GM21723 (cell line): ENCODE data around the gene MEPCE.
A peak's percentile ranks its signal among the peaks of the same experiment; 100 is the strongest.
"Not testable (repeated sequence)": the region's sequence is repeated elsewhere in the genome, so short reads cannot be mapped to it uniquely, and the experiment has no call there.

ENCODE experiments used
- ATAC-seq: cut with Tn5 transposase; IDR thresholded peaks from one replicate; pipeline ENCODE4 v1.9.1; 2021; ENCODE audit warnings: mild to moderate bottlenecking, moderate library complexity; ENCODE audit not compliant: unreplicated experiment

MEPCE gene, protein sequence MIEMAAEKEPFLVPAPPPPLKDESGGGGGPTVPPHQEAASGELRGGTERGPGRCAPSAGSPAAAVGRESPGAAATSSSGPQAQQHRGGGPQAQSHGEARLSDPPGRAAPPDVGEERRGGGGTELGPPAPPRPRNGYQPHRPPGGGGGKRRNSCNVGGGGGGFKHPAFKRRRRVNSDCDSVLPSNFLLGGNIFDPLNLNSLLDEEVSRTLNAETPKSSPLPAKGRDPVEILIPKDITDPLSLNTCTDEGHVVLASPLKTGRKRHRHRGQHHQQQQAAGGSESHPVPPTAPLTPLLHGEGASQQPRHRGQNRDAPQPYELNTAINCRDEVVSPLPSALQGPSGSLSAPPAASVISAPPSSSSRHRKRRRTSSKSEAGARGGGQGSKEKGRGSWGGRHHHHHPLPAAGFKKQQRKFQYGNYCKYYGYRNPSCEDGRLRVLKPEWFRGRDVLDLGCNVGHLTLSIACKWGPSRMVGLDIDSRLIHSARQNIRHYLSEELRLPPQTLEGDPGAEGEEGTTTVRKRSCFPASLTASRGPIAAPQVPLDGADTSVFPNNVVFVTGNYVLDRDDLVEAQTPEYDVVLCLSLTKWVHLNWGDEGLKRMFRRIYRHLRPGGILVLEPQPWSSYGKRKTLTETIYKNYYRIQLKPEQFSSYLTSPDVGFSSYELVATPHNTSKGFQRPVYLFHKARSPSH

DNA sequence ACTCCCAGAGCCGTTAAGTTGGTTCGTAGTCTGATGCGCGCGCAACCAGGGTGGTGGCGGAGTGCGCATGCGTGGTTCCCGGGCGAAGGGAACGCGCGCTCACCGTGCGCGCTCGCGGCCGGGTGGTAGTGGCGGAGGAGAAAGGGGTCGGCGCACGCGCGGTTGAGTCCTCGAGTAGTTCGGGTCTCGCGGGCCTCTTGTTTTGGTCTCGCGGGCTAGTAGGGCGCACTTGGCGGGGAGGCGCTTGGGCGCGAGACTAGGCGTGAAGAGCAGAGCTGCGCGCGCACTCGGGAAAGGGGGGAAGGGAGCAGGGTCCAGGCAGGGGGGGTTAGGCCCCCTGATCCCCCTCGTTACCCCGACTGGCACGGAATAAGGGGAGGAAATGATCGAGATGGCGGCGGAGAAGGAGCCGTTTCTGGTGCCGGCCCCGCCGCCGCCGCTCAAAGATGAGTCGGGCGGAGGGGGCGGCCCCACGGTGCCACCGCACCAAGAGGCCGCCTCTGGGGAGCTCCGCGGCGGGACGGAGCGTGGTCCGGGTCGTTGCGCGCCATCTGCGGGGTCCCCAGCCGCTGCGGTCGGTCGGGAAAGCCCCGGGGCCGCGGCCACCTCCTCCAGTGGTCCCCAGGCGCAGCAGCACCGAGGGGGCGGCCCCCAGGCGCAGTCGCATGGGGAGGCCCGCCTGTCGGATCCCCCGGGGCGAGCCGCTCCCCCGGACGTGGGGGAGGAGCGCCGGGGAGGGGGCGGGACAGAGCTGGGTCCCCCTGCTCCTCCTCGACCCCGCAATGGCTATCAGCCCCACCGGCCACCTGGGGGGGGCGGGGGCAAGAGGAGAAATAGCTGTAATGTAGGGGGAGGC is at the start of gene MEPCE:
Gene MEPCE (plus strand): TSS at position 195 of the 856 bp plus-strand sequence. CDS start 188 bp downstream, at position 383.
- ATAC-seq: peak; percentile 39

DNA sequence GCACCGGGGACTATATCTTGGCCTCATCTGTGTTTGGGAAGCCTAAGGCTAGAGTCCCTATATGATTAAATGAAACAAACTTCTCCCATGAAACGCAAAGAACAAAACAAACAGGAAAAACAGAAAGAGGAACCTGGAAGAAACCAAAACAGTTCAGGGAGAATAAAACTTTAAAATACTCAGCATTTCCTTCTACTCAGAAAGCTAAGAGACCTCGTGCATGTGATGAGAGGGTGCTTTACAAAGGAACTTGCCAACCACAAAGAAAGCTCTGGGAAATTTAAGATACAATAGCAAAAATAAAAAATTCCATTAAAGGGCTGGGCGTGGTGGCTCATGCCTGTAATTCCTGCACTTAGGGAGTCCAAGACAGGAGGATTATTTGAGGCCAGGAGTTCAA is 49.4 kb upstream of the MEPCE start:
- no peak for ATAC-seq

DNA sequence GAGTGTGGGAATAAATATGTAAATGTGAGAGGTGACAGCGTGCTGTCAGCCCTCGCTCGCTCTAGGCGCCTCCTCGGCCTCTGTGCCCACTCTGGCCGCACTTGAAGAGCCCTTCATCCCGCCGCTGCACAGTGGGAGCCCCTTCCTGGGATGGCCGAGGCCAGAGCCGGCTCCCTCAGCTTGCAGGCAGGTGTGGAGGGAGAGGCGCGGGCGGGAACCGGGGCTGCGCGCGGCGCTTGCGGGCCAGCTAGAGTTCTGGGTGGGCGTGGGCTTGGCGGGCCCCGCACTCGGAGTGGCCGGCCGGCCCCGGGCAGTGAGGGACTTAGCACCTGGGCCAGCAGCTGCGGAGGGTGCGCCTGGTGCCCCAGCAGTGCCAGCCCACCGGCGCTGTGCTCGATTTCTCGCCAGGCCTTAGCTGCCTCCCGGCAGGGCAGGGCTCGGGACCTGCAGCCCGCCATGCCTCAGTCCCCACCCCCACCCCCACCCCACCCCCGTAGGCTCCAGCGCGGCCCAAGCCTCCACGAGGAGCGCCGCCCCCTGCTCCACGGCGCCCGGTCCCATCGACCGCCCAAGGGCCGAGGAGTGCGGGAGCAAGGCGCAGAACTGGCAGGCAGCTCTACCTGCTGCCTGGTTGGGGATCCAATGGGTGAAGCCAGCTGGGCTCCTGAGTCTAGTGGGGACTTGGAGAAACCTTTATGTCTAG is 47.9 kb upstream of the MEPCE start:
- not testable (repeated sequence) for ATAC-seq

DNA sequence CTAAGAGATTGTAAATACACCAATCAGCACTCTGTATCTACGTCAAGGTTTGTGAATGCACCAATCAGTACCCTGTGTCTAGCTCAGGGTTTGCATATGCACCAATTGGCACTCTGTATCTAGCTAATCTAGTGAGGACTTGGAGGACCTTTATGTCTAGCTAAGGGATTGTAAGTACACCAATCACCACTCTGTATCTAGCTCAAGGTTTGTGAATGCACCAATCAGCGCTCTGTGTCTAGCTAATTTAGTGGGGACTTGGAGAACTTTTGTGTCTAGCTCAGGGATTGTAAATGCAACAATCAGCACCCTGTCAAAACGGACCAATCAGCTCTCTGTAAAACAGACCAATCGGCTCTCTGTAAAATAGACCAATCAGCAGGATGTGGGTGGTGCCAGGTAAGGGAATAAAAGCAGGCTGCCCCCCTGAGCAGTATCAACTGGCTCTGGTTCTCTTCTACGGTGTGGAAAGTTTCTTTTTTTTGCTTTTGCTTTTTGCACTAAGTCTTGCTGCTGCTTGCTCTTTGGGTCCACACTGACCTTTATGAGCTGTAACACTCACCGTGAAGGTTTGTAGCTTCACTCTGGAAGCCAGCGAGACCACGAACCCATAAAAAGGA is 47.3 kb upstream of the MEPCE start:
- not testable (repeated sequence) for ATAC-seq

DNA sequence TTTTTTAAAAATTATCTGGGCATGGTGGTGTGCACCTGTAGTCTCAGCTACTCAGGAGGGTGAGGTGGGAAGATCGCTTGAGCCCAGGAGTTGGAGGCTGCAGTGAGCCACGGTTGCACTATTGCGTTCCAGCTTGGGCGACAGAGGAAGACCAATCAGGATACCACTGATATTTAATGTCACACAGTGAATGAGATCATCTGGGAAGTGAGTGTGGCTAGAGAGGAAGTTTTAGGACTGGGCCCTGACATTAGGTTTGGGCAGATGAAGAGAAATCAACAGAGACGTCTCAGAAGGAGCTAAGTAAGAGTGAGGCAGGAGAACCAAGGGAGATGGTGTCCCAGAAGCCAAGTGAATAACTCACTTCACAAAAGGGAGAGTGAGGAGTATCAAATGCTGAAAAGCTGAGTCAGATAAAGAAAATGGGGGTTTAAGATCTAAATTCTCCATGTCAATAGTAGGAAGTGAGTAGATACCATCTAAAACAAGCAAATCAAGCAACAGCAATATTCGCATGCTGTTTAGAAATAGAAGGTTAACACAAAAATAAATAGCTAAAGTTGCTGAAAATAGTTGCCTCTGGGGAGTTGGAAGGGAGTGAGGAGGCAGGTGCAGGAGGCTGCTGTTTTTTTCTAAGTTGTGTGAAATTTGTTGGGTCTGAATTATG is 44.9 kb upstream of the MEPCE start:
- ATAC-seq: no peak

DNA sequence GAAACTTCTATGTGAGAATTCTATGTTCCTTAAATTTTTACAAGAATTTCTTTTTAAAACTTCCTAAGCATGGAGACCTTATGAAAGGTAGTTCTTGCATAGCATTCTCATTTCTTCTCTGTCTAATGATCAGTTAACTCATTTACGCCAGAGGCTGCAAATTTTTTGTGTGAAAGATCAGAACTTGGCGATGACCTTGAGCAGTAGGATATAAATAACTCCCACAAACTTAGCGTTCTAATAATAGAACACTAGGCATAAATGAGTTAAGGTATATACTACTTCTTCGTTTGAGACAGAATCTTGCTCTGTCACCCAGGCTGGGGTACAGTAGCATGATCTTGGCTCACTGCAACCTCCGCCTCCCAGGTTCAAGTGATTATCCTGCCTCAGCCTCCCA is 42.7 kb upstream of the MEPCE start:
- no peak for ATAC-seq

DNA sequence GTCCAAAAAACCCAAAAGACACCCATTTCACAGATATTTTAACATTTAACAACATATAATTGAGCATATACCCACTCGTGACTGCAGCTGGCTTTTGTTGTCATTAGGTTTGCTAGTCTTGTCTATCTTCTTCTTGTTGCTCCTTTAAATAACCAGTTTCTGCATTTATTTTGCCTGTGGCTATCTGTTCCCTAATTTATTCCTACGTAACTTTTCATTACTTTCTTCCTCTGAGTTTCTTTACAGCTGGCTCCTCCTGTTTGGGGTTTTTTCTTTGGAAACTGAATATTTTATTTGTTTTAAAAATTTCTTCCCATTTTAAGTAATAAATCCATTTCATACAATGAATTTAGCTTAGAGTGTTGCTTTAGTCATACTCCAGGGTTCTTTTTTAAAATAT is 41.9 kb upstream of the MEPCE start:
- no peak for ATAC-seq

DNA sequence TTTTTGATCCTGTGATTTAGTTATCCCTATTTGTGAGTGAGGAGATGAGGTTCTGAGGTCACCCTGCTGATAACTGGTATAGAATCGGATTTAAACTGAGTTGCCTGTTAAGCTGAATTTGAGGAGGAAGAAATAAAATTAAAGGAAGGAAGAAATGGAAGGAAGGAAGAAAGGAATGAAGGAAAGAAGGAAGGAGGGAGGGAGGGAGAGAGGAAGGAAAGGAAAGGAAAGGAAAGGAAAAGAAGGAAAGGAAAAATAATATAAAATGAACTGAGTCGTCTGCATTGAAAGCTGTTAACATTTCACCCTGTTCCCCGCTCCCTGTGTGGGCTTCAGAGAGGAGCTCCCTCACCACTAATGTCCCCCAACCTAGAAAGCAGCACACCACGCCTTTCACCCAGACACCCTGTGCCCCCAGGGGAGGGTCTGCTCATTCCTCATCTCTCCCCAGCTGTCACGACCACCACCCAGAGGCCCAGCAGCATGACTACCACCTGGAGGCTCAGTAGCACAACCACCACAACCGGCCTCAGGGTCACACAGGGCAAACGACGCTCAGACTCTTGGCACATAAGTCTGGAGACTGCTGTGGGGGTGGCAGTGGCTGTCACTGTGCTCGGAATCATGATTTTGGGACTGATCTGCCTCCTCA is 40.1 kb upstream of the MEPCE start:
- no peak for ATAC-seq

DNA sequence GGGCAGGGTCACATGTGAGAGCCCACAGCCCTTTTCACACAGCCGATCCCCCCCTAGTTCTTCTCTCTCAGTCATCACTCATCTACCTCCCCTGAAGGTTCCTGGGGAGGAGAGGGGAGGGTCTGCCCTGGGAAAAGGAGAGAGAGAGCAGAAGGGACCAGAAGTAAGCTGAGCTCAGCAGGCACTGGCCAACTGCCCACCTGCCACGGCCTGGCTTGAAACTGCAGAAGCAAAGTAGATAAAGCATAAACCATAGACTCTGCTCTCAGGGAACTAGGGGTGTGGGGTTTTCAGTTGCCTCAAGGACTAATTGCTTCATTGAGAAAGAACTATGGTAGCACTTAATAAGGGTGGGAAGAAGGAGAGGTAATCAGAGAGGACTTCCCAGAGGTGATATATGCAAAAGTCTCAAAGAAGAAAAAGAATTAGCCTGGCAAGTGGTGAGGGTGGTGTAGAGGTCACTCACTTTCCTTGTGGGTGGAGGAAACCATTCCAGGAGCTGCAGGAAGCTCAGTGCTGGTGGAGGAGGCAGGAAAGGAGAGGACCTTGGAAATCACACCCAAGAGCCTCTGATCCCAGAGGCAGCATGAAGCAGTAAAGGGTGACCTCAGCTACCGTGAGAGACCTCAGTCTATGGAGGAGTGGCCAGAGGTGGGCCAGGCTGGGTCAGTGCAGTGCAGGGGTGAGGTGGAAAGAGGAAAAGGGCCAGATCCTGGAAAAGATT is 39.2 kb upstream of the MEPCE start:
- no peak for ATAC-seq

DNA sequence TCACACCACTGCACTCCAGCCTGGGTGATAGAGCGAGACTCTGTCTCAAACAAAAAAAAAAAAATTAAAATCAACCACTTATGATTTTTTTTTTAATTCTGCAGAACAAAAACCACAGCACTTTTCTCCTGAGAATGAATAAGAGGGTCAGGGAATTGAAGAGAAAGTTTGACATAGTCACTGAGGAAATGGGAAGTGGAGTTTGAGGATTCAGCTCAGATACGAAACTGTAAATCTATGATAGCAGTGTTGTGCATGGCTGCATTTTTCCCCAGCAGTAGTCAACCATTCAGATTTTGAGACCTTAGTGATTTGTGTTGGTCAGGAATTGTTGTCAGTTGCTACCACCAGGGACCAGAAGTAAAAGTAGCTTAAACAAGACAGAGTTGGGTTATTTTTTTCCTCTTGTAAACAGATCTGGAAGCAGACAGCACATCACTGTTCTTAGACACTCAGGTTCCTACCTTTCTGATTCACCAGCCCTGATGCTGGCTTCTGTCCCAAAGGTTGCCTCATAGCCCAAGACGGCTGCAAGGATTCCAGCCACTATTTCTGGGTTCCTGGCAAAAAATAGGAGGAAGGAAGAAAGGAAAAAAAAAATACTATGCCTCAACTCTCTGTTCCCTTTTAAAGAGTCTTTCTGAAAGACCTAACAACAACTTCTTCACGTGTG is 36.3 kb upstream of the MEPCE start:
- no peak for ATAC-seq

DNA sequence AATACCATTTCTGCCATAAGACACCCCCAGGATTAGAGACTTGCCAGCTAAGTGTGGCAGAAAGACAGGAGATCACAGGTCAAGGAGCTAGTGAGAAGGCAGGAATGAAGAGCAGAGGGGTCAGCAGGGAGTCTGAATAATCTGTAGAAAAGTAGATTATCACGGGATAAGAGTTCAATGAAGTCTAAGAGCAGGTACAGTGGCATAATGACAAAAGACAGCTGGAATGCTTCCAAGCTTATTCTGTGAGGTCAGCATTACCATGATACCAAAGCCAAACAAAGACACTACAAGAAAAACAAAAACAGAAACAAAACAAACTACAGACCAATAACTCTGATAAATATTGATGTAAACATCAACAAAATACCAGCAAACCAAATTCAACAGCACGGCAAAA is 35.6 kb upstream of the MEPCE start:
- no peak for ATAC-seq

DNA sequence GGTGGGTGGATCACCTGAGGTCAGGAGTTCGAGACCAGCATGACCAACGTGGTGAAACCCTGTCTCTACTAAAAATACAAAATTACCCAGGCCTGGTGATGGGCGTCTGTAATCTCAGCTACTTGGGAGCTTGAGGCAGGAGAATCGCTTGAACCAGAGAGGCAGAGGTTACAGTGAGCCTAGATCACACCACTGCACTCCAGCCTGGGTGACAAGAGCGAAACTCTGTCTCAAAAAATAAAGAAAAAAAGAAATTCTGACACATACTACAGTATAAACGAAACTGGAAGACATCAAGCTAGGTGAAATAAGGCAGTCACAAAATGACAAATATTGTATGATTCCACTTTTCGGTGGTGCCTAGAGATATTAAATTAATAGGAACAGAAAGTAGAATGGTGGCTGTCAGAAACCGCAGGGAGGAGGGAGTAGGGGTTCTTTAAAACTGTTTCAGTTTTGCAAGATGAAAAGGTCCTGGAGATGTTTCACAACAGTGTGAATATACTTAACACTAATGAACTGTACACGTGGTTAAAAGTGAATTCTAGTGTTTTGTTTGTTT is 33.1 kb upstream of the MEPCE start:
- ATAC-seq: peak; percentile 87

DNA sequence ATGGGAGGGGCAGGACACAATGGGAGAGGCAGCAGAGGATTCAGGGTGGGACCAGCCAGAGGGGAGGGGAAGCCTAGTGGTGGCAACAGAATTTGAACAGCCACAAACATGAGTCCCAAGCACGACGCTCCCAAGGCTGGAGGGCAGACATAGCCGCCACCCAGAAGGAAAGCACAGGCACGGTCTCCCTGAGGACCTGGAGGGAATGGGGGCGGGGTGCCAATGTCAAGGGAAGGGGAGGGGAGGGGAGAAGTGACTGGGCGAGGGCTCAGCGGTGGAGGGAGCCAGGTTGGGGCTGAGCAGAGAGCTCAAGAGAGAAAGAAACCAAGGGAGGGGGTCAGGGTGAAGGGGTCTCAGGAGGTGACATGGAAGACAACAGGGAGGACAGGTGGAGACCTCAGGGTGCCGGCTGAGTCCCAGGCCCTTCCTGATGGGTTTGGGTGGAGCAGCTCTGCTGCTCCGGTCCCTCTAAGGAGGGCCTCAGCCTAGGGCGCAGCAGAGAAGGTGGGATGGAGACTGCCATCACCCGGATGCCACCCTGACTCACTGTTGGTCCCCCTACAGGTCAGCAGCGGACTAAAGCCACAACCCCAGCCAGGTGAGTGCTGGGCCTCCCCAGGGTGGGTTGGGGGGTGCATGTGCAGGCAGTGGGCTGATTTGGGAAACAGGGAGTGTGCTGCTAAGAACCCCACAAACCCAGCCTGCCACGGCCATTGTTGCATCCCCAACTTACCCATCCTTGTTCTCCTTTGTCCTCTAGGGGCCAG is 32.1 kb upstream of the MEPCE start:
- no peak for ATAC-seq

DNA sequence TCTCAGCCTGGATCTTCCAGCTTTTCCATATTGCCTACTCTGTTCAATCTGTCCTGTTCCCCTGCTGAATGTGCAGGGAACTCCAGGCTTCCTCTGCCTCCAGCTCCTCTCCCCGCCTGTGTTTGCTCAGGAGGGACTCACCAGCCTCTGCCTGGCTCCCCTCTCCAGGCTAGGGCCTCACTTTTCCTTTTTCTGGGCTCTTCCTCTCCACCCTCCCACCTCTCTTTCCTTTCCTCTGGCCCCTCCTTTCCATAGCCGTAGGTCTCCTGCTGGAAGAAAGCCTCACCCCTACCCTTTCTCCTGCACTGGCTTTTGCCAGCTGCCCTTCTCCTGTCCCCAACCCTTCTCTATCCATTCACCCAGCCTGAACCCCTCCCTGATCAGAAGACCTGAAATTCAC is 31.4 kb upstream of the MEPCE start:
- no peak for ATAC-seq

DNA sequence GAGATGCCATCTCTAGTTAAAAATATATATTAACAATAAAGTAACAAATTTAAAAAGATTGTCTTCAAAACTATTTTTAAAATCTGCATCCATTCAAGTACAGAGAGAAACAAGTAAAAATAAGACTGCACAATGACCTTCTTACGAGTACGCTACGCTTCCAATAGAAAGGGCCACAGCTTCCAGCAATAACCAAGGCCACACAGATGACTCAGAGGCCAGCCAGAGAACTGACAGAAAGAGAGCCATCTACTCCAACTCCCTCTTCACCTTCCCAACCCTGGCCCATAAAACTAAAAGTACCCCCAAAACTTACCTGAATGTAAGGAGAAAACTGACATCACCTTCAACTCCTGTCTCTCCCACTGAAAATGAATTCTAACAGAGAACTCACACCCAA is 29.6 kb upstream of the MEPCE start:
- ATAC-seq: no peak

DNA sequence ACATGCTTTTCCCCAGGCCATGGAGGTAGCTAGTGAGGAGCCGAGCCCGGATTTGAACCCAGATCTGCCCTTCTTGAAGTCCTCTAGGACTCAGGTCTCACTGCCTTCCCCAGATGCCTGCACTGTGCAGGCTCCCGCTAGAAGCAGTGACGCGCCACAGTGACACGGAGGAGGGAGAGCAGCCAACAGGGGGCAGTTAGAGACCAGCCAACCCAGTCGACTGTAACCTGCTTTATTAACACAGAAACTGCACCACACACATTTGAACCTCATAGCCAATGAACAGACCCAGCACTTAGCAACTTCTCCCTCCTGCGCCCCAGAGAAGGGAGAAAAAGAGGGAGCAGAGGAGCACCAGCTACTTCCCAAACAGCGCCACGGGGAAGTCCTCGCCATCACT is 29.0 kb upstream of the MEPCE start:
- no peak for ATAC-seq

DNA sequence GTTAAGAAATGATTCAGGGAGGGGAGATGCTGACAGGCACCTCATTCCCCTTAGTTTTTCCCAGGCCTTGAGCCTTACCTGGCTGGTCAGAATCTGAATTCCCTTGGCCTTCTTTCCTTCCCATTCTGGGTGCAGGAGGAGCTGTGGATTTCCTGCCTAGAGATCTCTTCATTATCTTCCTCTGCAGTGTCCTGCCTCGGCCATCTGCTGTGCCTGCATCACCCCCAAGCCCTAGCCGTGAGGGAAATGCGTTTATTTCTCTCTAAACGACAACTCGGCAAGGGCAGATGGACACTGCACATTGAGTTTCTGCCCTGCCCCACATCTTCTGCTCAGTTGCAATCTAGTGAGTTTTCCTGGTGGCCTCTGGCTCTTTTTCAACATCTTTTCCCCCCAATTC is 27.8 kb upstream of the MEPCE start:
- no peak for ATAC-seq
